ENCODE data around the gene HSD17B8.

Gene HSD17B8

GRCh38 chr6:33241968-33242367 lies 37.5 kb downstream of the HSD17B8 start:
- DNase-seq (ENCODE audit: low read depth, low spot score): no peak

DNA sequence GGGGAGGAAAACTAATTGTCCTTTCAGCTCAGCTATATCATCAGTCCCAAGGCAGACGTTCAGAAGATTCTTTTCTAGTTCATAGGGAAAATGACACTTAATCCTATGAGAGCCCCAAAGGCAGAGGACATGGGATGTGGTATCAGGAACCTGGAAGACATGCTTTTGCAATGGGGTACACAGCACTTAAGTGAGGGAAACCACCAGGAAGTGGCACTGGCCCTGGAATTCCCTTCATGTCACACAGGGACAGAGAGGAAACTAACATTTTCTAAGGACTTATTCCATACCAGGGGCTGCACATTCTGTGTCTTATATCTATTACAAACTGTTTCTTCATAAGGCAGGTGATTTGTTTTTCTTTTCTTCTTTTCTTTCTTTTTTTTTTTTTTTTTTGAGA lies 39.0 kb downstream of the HSD17B8 start:
- no peak for DNase-seq (ENCODE audit: low read depth, low spot score)

DNA sequence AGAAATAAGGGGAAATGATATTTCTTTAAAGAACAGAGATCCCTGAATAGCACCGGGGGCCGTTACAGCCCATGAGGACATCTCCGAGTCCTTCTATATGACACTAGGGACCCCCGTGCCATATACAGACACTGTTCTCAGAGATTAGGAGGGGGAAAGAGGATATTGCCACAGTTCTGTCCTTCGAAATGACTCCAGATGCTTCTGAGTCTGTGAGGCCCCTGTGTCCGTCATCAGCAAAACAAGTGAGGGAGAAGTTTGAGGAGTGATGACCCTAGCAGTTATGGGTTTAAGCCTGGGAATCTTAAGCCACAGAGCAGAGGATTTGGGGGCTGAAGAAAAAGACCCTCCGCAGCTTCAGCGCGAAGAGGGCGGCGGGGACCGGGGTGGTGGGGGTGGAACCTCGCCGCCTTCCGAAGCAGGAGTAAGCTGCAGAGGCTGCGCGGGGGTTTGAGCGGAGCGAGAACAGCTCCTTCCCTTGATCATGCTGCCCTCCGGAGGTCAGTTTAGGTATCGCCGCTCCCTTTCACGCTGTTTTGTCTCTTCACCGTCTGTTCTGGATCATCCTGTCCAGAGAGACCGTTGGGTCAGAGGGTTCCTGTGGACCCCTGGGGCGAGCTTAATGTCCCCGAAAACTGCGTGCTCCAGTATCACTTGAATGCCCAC lies 43.7 kb downstream of the HSD17B8 start:
- DNase-seq (ENCODE audit: low read depth, low spot score): peak; percentile 70

DNA sequence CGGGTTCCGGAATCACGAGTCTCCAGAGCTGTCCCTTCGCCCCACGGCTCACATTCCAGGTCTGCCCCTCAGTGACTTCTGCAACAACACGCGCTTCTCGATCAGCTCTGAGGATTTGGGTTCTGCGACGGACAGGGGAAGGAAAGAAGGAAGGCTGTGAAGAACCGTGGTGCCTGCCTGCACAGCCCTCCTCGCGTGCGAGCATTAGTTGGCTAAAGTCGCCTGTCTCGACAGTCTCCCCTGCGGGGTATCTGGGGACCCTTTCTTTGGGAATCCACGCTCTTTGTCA lies 44.1 kb downstream of the HSD17B8 start:
- DNase-seq (ENCODE audit: low read depth, low spot score): no peak

GRCh38 chr6:33248932-33249731 lies 44.7 kb downstream of the HSD17B8 start:
- DNase-seq (ENCODE audit: low read depth, low spot score): peak; percentile 97

DNA sequence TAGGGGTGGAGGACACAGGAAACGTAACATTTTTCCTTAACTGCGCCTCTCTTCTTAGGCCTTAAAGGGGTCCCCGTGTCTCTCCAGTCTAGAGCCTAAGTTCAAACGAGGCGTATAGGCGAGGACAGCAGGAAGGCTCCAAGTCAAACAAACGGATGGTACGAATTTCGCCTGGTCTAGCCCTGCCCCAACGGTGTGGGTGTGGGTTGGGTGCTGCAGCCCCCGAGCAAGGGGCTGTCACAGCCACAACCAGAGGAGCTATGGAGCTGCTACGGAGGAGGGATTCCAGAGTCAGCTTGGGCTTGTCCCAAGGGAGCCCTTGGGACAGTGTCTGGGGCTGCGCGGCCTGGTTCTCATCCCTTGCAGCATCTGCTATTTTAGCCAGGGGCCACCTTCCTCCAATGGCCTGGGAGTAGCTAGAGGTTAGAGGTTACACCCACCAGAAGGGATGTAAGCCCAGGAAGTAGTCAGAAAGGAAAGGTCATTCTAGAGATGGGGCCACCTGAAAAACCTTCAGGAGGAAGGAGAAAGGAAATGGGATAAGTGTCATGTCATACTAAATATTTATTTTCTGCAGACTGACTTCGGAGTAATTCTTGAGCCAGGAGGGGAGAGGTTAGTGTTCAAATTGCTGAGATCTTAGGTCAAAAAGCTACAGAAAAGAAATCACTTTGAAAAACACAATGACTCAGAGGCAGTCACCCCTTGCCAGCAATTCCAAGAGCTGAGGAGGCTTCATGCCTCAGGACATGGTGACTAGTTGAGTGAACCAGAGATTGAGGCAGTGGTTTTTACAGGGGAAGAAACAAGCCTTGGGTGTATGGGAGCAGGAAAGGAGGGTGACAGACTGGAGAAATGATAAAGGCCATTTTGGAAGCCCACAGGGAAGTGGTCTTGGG lies 45.5 kb downstream of the HSD17B8 start:
- no peak for DNase-seq (ENCODE audit: low read depth, low spot score)

GRCh38 chr6:33250731-33251130 lies 46.3 kb downstream of the HSD17B8 start:
- no peak for DNase-seq (ENCODE audit: low read depth, low spot score)

- no peak for DNase-seq (ENCODE audit: low read depth, low spot score)
Measured at GRCh38 chr6:33251395-33252012, 47.0 kb downstream of the HSD17B8 start.

DNA sequence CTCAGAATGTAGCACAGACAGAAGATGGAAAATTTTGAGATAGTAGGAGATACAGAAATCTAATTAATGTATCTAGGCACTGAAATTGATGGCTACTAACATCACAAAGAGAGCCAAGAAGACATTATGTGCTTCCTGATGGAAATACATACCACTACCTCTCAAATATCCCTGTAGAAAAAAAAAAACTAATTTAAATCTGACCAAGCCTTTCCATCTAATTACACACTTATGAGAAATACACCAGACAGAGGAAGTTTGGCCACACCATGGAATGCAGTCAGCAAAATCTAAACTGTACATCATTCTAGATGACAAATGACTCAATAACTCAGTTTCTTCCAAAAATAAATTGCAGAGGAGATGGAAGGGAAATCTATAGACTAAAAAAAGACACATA lies 48.3 kb downstream of the HSD17B8 start:
- no peak for DNase-seq (ENCODE audit: low read depth, low spot score)

DNA sequence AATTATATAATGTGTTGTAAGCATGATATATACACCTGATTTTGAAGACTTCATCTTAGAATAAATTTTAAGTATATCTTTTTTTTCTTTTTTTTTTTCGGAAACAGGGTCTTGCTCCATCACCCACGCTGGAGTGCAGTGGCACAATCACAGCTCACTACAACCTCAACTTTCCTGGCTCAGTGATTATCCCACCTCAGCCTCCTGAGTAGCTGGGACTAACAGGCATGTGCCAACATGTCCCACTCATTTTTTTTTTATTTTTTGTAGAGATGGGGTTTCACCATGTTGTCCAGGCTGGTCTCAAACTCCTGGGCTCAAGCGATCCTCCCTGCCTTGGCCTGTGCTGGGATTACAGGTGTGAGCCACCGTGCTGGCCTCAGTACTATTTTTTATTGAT lies 50.1 kb downstream of the HSD17B8 start:
- DNase-seq (ENCODE audit: low read depth, low spot score): no peak

Data from smooth muscle cell of the brain vasculature (primary cell).